Measurements from ENCODE around the gene NFXL1. TPM values are rescaled to one million over a fixed set of nuclear protein-coding genes. Genes with fewer than 3 reads are reported as not detected.

The NFXL1 gene
- total and polyA plus RNA-seq, 2 of the 4 experiments (the other 2 are of a cell fraction), result 13.9 to 23.1 TPM

DNA sequence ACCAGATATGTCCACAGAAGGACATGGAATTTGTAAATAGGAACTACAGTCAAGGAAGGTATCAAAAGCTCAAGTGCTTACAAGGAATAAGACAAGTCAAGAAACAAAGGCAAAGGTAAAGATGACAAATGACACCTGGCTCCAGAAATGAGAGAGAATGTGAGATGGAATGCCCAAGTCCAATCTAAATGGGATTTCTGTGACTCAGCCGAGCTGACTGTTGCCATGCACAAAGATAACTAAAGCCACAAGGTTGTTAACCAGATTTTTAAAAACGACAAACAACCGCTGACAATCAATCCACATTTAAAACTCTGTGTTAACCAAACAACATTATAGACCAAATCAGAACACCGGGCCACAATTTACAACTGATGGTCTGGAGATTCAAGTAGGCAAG lies 1.1 kb downstream of the NFXL1 start:
- peak overlapping the region; percentile 43; the same call in 1 of the 2 replicates for H3K4ac ChIP-seq (ENCODE audit: low read depth, low read length)
- H3K56ac ChIP-seq (ENCODE audit: extremely low read depth, insufficient read depth, low read length), result peak overlapping the region; percentile 49; the same call in 1 of the 2 replicates
- no peaks in the 10 kb centered on the region for H3K9me3 ChIP-seq (ENCODE audit: control insufficient read depth, insufficient read depth, low read length)
- peak overlapping the region; percentile 65 for H3K4me2 ChIP-seq (ENCODE audit: low read depth, low read length)
- BruUV-seq (replicated peaks), result TSS peak; percentile 80
- peak overlapping the region; percentile 77 for H3K9ac ChIP-seq (ENCODE audit: low read depth, low read length)
- peak overlapping the region; percentile 78; the same call in 1 of the 2 replicates for H3K27ac ChIP-seq (ENCODE audit: insufficient read depth, low read length)
- in situ Hi-C loops (cut with MboI; ENCODE audit: low sequenced_read_pairs), result no loop called here
- H4K20me1 ChIP-seq (ENCODE audit: insufficient read depth, low read length), result no peaks in the 10 kb centered on the region
- peak overlapping the region; percentile 54 for H3K14ac ChIP-seq (replicated peaks; ENCODE audit: low read depth, low read length)
- peak overlapping the region; percentile 45 to 61; a peak in 2 of 4 replicates for H4K8ac ChIP-seq (ENCODE audit: low read depth in 2 of 2, low read length in 2 of 2)
- H2BK5ac ChIP-seq (ENCODE audit: low read depth, low read length, poor library complexity, severe bottlenecking), result peak overlapping the region; percentile 25
- DNase-seq (peak; percentile 34), ATAC-seq (ENCODE audit: low read depth) (no peak)
- peak overlapping the region; percentile 2; the same call in 1 of the 2 replicates for H3K18ac ChIP-seq (ENCODE audit: low read depth, low read length)
- H4K91ac ChIP-seq (ENCODE audit: insufficient read depth, low read depth, low read length), result no peak overlapping the region
- H2AK9ac ChIP-seq (replicated peaks; ENCODE audit: low read depth, low read length, poor library complexity), result peak overlapping the region; percentile 97
- CTCF ChIA-PET, result no interaction called here
- H3K9me1 ChIP-seq (ENCODE audit: insufficient read depth, low read length), result no peaks in the 10 kb centered on the region
- H2BK120ac ChIP-seq (ENCODE audit: low read depth, low read length), result peak overlapping the region; percentile 7; the same call in 1 of the 2 replicates
- peak overlapping the region; percentile 1; the same call in 1 of the 2 replicates for H4K5ac ChIP-seq (ENCODE audit: low read depth, low read length)
- peaks cover 13 to 21% of the 10 kb centered on the region in 2 experiments for H3K79me1 ChIP-seq (ENCODE audit: low read depth in 1 of 2, low read length in 2 of 2)
- H3K23ac ChIP-seq (ENCODE audit: low read depth, low read length), result peak overlapping the region; percentile 39
- H2AFZ ChIP-seq (replicated peaks; ENCODE audit: low read length, poor library complexity), result peak overlapping the region; percentile 88
- H3K4me3 ChIP-seq (ENCODE audit: insufficient read depth, low read depth, low read length), result peak overlapping the region; percentile 68
- H3K27me3 ChIP-seq (ENCODE audit: control insufficient read depth, insufficient read depth, low read length), result no peaks in the 10 kb centered on the region
- no peak for TF ChIP-seq RFX5 (IDR thresholded peaks at IDR 0.05; ENCODE audit: low read depth, low read length)
- no peak for TF ChIP-seq POLR2A (IDR thresholded peaks at IDR 0.05; ENCODE audit: low read depth, low read length)
- TF ChIP-seq FOS (IDR thresholded peaks at IDR 0.05; ENCODE audit: low read depth, low read length), result no peak
- TF ChIP-seq NFE2L2 (IDR thresholded peaks at IDR 0.05; ENCODE audit: low read depth, low read length), result no peak
- no peak overlapping the region for H2BK15ac ChIP-seq (ENCODE audit: low read depth, low read length)
- WGBS, 2 experiments (ENCODE audit: extremely low coverage in 2 of 2, insufficient read length in 1 of 2), result no CpG with 5 or more reads among the region's 4 CpGs
- POLR2A ChIA-PET (ENCODE audit: unreplicated experiment), result interaction anchor here (0.8 to 1.2 kb wide), 2 partner anchors 9 to 19 kb away, joined by 3 to 11 read pairs; no protein-coding TSS in a partner anchor
- dilution Hi-C loops (cut with HindIII; ENCODE audit: low sequenced_read_pairs, unreplicated experiment), result no loop called here
- H2AK5ac ChIP-seq (ENCODE audit: low read depth, low read length), result 0 out of 2 replicates have a peak overlapping the region, but pooled peaks have one; percentile 20
- H3K4me1 ChIP-seq (ENCODE audit: control insufficient read depth, insufficient read depth, low read length), result no peaks in the 10 kb centered on the region
- H3K36me3 ChIP-seq (ENCODE audit: control insufficient read depth, insufficient read depth, low read length), result peaks cover 5% of the 10 kb centered on the region; the same call in 1 of the 2 replicates
- intact Hi-C loops (cut with micrococcal nuclease), result loop anchor here (5.0 kb wide), 2 partner anchors 56 to 76 kb away; partner anchors contain the start of gene CORIN
- H2BK20ac ChIP-seq (ENCODE audit: low read depth, low read length), result no peak overlapping the region
